HG02870 (cell line): ENCODE results near the gene CACHD1.

Source experiments
- ATAC-seq: cut with Tn5 transposase; IDR thresholded peaks from one replicate; pipeline ENCODE4 v1.9.1; 2021; ENCODE audit warnings: mild to moderate bottlenecking, moderate library complexity; ENCODE audit not compliant: unreplicated experiment

Gene CACHD1

DNA sequence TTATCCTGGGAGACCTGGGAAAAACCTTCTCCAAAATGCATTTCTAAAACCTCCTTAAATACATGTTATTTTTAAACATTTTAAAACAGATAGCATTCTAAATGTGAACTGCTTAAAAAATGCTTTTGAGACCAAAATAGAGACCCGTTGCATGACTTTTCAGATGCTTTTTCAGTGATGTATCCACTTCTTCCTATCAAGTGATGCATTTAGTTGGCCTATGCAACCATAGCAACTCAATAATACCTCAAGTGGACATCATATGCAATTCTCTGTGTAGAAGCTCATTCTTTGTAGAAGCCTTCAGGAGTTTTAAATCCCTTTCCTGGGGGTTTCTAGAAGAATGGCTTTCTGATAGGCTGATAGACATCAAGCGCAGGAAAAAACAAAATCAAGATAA, 180.5 kb downstream of the CACHD1 start:
- ATAC-seq = no peak

DNA sequence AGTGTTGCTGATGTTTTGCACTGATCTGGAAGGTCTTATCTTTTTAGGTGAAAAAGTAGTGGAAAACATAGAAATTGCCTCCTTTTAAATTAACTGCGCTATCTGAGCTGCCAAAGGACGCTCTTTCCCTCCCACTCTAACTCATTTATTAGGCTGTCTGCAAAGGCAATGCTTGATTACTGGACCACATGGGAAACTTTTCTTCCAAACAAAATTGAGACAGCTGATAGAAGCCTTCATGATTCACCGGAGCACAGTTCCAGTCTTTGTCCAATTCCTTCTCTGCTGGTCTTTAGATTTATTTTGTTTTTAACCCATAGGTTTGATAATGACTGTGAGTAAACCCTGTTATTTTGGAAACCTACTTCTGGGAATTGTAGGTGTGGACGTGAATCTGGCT, 181.9 kb downstream of the CACHD1 start:
- ATAC-seq = no peak

DNA sequence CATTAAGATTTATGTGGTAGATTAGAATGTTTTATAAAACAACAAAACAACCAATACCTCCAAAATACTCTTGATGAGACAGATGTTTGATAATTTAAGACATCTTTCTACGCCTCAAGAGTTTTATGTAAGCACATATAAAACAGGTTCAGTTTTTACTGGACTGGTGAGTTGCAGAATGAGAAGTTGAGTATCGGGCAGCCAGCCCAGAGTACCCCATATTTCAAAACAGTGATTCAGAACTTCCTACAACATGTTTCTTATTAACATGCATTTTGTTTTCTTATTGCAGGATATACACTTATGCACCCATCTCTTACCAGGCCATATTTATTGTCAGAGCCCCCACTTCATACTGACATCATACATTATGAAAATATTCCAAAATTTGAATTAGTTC, 183.5 kb downstream of the CACHD1 start:
- ATAC-seq = no peak

DNA sequence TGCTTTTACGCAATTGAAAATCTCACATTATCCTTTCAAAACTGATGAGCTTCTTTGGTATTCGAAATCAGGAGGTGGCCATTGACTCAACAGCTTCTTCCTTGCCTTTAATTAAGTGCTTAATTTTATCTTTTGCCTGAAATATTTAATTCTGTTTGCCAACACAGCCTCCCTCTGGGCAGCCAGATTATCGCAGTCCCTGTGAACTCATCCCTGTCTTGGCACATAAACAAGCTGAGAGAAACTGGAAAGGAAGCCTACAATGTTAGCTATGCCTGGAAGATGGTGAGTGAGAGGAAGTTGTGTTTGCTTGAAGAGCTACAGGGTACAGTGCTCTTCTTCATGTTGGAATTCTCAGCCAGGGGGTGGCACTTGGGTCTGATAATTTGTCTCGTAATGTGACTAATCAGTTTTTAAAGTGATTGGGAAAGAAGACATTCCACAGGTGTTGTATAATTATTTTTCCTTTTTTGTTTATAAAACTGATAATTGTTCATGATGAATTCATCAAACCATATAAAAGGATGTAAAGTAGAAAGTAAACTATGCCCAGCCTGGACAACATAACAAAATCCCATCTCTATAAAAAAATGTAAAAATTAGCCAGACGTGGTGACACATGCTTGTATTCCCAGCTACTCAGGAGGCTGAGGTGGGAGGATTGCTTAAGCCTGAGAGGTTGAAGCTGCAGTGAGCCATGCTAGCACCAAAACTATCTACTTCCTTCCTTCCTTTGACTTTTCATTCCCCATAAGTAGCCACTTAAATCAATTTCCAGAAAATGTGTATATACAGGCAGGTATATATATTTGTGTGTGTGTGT, 184.8 kb downstream of the CACHD1 start:
- ATAC-seq = no peak

DNA sequence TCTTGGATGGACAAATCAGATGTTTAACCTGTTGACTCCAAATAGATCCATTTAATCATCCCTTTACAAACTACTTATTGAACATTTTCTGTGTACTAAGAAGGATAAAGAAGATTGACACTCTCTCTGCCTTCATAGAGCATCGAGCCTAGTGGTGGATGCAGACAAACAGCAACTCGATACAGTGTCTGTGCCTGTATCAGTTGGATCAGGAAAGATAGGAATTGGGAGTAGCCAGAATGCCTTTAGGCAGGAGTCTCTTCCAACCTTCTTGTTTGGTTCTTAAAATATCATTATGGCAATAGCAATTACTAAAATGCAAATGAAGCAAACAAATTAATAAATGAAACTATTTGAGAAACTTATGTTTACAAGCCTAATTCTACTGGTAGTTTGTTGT, 185.9 kb downstream of the CACHD1 start:
- no peak for ATAC-seq

DNA sequence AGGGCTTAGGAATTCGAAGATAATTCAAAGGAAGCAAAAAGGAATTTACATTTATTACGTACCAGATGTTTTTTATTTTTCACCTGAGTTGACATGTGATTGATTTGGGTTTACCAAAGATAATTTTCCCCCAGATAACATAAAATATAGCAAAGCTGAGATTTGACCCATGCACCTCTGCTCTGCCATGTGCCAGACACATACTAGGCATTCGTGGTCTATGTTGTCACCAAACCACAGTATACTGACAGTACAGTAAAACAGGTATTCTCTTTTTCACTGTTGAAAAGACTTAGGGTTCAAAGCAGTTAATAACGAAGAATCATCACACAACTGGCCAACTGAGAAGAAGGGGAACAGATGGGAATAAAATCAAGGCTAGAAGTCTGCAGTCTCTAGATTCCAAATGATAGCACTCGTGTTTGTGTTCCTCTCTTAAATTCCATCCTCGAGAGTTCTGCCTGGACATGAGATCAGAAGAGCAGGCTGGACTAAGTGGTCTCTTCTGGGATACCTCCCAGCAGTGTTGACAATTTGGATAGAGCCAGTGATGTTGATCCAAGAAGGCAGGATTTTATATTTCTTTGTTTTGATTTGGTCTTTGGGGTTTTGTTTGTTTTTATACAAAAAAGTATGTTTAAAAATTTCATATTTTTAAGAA, 189.7 kb downstream of the CACHD1 start:
- no peak for ATAC-seq

DNA sequence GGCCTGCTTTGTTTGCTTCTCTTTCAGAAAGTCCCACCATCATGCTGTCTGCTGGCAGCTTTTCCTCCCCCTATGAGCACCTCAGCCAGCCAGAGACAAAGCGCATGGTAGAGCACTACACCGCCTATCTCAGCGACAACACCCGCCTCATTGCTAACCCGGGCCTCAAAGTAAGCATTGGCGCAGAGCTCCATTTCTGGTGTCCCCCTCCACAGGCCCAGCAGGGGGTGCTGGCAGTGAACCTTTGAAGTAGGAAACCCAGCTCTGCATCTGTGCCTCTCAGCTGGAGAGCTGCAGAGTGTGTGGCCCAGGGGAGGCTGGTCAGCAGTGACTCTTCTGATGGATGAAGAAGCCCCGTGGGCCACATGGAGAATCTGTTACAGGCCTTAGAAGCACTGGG, 193.7 kb downstream of the CACHD1 start:
- no peak for ATAC-seq

DNA sequence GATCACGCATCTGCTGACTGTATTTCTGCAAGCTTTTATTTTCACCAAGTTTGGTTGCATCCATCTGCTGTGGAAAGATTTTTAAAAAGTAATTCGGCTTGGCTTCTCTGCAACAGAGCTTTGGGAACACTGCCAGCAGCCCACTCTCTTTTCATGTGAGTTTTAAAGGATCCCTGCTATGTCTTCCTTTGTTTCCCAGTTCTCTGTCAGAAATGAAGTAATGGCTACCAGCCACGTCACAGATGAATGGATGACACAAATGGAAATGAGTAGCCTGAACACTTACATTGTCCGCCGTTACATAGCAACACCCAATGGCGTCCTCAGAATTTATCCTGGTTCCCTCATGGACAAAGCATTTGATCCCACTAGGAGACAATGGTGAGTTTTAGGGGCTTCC, 194.4 kb downstream of the CACHD1 start:
- ATAC-seq = no peak

DNA sequence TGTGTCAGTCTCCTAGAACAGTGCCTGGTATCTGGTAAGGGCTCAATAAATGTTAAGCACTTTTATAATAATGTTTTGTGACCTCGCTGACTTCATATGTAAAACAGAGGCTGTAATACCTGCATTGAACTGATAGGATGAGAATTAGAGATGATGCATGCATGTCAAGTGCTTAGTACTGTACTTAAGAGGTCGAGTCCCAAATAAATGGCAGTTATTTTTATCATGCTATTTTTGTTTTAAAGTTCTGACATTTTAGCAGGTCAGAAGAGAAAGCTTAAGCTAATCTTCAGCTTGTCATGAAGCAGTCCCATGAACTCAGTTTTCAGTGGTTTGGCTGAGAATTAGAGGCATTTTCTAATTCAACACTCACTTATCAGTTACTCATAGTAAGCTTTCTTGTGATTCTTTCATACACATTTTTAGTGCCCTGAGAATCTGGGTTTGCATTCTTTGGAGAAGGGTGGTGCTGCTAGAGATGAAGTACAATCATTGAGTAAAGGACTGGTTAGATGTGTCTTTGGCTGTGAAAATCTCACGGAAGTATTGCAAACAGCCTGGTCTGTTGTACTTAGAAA, 199.3 kb downstream of the CACHD1 start:
- ATAC-seq = no peak

DNA sequence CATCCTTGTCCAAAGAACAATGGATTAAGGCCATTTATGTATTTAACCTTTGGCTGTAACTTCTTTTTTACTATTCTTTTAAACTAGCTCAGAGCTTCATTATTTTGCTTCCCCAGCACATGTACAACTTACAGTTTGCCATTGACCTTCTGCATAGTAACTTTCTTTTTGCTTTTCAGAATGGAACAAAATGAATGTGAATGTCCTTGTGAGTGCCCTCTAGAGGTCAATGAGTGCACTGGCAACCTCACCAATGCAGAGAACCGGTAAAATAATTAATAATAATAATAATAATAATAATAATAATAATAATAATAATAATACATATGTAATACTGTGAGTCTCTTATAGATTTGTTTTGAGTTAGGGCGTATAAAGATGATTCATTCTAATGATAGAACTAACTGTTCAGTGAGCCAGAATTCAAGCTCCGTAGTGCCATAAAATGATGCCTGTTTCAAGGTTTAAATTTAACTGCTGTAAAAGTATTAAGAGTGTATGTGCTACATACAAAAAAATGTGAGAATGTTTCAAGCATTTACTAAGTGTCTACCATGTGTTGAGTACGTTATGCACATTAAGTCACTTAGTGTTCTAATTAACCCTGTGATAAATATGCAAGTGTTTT, 205.9 kb downstream of the CACHD1 start:
- ATAC-seq = peak; percentile 58

DNA sequence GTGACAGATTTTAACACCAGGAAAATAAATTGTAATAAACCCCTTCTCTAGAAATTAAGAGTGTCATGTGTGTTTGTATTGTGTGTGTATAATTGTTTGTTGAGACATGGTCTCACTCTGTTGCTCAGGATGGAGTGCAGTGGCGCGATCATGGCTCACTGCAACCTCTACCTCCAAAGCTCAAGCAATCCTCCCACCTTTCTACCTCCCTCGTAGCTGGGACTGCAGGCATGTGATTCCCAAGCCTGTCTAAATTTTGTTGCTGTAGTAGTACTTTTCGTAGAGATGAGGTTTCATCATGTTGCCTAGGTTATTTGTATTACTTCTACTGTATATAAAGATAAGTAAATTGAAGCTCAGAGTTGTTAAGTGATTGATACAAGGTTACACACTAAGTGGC, 206.5 kb downstream of the CACHD1 start:
- no peak for ATAC-seq

DNA sequence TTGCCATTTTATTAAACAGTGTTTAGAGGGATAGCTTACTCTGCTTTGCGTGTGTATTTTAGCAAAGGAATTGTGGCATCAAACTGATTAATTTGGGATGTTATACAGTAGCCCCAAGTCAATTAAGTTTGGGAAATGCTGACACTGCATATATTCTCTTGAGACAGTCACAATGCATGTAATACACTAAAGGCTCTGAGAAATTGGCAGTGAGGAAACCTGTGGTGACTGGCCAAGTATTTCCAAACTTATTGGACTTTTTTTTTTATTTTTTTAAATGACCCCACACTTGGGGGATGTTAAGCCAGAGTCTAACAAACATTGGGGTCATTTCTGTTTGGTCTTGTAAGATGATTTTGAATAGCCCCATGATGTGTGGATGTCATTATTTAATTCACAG, 207.6 kb downstream of the CACHD1 start:
- ATAC-seq = no peak

DNA sequence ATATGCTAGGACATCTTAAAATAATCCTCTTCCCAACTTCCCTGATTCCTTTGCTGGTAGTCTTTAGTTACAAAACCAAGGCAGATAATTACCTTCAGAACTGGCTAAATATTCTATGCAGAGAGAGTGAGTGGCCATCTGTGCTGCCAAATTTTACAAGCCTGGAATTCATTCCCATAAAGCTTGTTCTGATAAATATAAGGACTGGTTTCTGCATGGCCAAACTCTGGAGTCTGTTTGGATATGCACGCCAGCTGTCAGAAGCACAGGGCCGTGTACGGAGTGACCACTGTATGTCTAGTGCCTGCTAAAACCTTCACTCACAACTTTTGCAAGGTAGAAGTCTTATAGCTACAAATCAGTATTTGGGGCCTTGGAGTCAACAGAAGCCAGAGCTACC, 208.4 kb downstream of the CACHD1 start:
- ATAC-seq = no peak

DNA sequence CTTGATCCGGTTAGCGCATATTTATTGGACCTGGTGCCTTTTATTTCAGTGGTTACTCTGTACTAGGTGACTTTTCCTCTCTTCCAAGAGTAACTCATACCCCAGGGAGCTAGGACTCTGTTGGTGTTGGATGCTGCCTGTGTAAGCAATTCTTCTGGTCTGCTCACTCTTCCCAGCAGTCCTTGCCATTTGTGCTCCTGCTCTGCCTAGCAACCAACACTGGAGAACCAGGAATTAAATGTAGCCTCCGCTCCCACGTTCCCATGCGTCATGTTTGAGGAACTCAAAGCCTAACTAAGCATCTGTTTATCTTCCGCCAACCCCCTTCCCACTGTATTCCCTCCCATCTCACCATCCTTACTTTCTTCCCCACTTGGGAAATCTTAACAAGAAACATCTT, 209.2 kb downstream of the CACHD1 start:
- ATAC-seq = no peak

DNA sequence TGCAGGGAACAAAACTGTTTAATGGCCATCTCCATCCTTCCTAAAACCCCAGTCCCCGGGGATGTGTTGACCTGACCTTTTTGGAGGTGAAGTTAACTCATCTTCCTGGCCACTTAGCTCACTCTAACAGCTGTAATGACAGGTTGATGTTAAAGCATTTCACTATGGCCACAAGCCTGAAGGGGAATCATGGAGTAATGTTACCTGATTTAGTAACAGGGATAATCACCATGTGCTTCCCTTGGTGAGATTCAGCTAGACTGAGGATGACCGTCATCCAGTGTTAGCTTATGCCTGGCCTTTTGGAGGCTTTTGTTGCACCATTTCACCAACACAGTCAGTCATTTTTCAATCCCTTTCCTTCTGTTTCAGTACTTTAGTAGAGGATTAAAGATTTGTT, 210.7 kb downstream of the CACHD1 start:
- ATAC-seq = no peak

DNA sequence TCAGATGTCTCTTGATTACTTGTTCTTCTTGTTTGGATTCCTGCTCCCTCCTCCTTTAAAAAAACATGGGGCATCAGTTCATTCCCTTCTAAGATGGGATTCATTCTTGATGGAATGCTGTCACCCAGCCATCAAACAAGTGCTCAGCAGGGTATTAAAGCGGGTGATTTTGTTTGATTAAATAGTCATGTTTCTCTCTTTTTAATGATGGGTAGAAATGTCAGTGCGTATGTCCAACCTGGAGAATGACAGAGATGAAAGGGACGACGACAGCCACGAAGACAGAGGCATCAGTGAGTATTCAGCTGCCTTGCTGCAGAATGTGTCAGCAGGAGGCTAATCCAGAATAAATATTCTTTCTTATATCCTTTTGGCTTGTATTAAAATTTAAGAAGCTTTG, 211.1 kb downstream of the CACHD1 start:
- ATAC-seq = no peak

DNA sequence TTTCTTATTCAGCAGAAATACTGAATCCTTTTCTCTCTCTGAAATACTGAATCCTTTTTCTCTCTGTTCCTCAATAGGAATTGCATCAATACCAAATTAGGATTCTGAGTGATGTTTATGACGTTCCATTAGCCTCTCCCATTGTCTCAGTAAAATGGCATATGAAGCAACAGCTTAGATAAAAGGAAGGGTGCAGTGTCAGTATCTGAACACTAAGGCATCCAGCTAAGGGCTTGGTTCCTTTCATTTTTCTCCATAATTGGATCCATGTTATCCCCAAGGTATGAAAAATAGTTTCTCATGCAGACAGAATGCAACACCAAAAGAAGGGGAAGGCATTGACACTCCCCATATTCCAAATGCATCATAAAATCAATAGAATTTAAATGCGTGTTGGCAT, 213.5 kb downstream of the CACHD1 start:
- no peak for ATAC-seq

DNA sequence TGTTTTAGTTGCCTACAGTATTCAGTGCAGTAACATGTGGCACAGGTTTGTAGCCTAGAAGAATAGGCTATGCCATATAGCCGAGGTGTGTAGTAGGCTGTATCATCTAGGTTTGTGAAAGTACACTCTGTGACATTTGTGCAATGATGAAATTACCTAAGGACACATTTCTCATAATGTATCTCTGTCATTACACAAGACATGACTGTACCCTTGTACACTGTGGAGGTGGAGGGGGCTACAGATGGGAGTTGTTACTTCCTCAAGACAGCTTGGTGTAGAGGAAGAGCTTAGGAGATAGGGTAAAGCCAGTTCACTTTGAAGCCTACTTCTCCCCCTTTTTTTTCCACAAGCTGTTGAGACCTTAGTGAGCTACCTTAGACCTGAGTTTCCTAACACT, 215.3 kb downstream of the CACHD1 start:
- ATAC-seq = no peak

DNA sequence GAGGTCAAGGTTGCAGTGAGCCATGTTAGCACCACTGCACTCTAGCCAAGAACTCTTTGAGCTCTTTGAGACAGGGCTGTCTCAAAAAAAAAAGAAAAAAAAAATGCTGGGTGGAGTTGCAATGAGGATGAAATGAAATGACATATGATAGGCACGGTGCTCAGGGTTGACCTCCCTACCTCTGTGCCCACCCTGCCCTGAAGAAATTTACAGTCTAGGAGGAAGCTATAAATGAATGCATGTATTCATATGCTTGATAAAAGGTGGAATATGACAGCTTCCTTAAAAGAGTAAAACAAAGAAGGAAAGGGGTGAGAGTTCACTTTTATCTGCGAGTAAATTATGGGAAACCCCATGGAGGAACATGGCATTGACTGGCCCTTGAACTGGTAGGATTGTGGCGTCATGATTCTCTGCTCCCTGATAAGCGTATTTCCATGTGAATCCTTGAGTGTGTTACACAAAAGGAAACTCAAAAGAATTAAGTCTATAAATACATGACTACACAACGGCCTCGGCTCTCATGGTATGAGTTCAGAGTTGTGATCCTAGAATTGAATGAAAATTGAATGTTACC, 215.9 kb downstream of the CACHD1 start:
- no peak for ATAC-seq

DNA sequence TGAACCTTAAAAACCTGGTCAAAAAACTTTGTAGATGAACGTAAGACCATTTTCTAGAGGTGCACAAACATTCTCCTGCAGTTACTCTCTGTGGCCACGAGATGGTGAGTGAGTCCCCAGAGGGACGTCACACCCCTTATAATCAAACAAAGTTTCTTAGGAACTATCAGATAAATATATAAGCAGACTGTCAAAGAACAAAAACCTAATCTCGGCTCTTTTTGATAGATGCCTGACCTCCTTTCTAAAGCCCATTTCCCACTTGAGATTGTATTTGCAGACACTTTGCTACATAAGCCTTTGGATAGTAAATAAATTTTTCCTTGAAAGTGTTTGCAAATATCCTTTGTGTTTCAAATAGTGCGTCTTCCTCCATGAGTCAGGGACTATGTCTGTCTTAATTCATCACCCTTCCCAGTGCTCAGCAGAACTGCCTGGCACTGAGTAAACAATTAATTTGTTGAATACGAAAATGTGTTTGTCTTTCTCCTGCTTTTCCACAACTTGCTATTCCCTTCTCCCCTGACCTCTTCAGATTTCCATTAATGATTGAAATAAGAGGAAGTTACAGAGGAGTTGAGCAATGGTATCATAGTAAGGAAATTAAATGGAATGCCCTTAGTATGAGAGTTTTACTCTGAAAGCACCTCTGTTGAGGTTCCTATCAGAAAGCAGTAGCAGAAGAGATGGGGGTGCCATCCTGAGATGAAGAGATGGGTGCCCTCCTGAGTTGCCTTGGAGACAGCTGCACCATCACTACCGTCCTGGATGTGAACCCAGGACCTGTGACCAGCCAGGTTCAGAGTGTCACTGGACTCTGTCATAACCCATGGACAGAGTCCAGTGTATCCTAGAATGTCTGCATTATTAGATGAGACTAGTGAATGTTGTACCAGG, 217.1 kb downstream of the CACHD1 start:
- ATAC-seq = peak; percentile 84
